Epithelial cell of proximal tubule (primary cell): Measurements from ENCODE around the gene RCBTB2. TPM values are rescaled to one million over a fixed set of nuclear protein-coding genes. Genes with fewer than 3 reads are reported as not detected.

ENCODE experiments used
- DNase-seq: peaks from one replicate; pipeline ENCODE4 v3.0.0-alpha.2; 2011; ENCODE audit warnings: low read depth
- H3K4me3 ChIP-seq: 2 replicates; pipeline ENCODE4 v1.5.1; 2011; ENCODE audit warnings: low read depth, mild to moderate bottlenecking, low read length
- total RNA-seq: library from RNA; depleted of rRNA; stranded (reverse); fragments of >200 nt; gene quantifications from 2 replicates; pipeline ENCODE4 v1.2.3, GENCODE V29; 2015
- TF ChIP-seq, protein P1 (sequence below): conservative IDR thresholded peaks from 2 replicates; pipeline ENCODE4 v1.5.1; 2012; ENCODE audit warnings: low read depth, mild to moderate bottlenecking, low read length

Gene RCBTB2
- total RNA-seq, 1 donor from 2014 or later: 2.9 TPM

DNA sequence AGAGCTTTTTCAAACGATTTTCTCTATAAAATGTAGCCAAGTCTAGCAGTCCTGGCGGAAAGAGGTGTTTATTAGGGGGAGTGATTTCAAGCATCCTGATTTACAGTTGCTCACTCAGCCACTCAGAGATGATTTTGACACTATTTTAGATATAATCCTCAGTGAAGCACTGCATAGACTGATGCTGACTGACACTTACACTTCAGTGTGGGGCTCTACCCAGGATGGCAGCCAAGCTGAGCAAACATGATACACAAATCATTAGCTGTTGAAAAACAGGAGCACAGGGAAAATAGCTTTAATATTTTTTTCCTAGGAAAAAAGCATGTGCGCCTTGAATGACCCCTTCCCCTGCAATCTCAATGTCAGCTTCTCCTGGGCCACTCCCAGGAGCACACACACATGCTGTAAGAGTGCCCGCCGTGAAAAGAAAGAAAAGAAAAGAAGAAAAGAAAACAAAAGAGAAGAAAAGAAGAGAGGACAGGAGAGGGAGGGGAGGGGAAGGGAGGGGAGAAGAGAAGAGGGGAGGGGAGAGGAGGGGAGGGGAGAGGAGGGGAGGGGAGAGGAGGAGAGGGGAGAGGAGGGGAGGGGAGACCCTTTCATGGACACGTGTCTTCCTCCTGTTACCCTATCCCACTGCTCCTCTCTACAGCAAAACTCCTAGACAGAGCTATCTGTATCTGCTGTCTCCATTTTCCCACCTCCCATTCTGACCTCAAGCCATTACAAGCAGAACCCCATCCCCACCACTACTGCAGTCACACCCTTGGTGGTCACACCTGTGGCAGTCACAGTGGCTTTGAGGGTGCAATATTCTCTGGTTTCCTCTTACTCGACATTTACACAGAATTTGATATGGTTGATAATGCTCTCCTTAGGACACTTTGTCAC, 36.4 kb downstream of the RCBTB2 start:
- no peak overlapping the region for H3K4me3 ChIP-seq
- TF ChIP-seq, protein P1, sequence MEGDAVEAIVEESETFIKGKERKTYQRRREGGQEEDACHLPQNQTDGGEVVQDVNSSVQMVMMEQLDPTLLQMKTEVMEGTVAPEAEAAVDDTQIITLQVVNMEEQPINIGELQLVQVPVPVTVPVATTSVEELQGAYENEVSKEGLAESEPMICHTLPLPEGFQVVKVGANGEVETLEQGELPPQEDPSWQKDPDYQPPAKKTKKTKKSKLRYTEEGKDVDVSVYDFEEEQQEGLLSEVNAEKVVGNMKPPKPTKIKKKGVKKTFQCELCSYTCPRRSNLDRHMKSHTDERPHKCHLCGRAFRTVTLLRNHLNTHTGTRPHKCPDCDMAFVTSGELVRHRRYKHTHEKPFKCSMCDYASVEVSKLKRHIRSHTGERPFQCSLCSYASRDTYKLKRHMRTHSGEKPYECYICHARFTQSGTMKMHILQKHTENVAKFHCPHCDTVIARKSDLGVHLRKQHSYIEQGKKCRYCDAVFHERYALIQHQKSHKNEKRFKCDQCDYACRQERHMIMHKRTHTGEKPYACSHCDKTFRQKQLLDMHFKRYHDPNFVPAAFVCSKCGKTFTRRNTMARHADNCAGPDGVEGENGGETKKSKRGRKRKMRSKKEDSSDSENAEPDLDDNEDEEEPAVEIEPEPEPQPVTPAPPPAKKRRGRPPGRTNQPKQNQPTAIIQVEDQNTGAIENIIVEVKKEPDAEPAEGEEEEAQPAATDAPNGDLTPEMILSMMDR: no peak
- DNase-seq: no peak

DNA sequence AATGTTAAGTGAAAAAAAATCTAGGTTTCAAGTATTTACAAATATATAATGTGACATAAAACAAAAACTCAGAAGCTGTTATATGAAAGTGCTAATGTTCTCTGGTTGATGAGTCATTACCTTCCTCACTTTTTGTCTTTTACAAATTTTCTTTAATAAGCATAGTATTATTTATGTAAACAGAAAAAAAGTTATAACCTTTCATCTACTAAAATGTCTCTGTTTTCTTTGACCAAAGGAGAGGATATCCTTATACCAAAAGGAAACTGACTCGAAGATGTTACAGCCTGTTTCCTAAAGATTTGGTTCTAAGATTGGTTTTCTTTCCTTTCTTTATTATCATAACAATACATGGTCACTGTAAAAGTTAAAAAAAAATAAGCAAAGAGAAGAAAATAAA, 38.0 kb downstream of the RCBTB2 start:
- DNase-seq: no peak
- H3K4me3 ChIP-seq: no peak overlapping the region
- TF ChIP-seq, protein P1: no peak

DNA sequence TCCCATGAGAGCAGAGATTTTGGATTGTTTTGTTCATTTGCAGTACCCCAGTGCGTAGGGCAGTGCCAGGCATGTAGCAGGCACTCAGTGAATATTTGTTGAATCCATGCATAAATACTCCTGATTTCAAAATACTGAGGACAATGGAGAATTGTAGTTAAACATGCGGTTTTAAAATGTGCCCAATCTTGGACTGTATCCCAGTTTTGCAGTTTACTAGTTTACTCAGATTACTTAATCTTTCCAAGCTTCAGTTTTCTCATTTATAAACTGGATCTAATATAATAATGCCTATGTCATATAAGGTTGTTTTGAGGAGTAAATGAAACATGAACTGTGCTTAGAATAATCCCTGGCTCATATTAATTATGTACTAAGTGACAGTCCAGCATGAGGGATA, 39.0 kb downstream of the RCBTB2 start:
- DNase-seq: no peak
- TF ChIP-seq, protein P1: no peak
- H3K4me3 ChIP-seq: no peak overlapping the region

DNA sequence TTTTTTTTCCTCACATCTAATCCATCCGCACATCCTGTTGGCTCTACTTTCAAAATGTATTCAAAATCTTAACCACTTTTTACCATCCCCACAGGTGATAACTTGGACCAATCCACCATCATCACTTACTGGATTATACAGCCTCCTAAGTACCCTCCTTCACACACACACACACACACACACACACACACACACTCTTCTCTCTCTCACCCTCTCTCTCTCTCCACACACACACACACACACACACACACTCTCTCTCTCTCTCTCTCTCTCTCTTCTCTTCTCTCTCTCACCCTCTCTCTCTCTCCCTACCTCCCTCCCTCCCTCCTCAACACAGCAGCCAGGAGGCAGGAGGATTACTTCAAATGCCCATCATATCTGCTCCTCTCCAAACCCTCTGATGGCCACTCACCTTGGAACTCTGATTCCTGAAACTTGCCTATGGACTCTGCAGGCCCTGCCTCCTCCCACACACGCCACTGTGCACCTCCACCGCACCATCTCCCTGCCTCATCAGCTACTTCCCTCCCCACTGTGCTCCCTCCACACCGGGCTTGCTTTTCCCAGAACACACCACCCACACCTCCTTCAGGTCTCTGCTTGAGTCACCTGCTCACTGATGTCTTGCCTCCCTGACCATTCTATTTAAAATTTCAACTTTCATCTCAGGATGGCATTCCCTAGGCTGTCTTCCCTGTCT, 39.7 kb downstream of the RCBTB2 start:
- TF ChIP-seq, protein P1: no peak
- no peak overlapping the region for H3K4me3 ChIP-seq
- DNase-seq: no peak

DNA sequence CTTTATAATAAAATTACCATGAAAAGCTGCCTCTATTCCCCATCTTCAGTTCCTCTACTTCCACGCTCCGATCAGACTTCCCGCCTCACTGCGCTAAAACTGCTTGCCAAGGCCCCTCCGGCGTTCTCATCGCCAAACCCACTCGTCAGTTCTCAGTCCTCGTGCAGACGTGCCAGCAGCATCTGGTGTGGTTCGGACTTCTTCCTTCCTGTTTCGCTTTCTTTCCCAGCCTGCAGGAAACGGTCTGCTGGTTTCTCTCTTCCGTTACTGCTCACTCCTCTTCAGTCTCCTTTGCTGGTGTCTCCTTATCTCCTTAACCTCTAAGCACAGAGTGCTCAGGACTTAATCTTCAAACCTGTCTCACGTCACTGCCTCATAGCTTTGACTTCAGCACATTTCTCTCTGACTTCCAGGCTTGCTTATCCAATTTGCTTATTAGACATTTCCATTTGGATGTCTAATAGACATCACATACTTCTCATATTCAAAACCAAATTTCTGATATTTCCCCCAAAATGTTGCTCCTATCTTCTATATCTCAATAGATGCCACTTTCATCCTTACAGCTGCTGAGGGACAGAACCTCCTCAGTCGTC, 40.3 kb downstream of the RCBTB2 start:
- TF ChIP-seq, protein P1: no peak
- H3K4me3 ChIP-seq: no peak overlapping the region
- no peak for DNase-seq

DNA sequence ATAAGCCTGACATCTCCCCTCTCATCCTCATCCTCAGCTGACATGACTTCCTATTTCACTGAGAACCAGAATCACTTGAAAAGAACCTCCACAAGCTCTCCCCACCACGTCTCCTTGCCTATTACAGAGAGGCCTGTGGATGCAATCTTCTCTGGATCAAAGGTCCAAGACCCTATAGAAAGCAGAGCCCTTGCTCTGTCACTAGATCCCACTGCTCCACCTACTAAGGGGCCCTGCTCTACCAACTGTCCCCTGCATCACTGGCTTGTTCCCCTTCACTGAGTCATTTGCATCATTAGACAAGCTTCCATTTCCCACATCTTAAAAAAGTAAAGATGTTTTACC, 40.8 kb downstream of the RCBTB2 start:
- TF ChIP-seq, protein P1: no peak
- H3K4me3 ChIP-seq: no peak overlapping the region
- no peak for DNase-seq
